ENCODE data around the gene PDZRN4.
"Not testable (repeated sequence)": the region's sequence is repeated elsewhere in the genome, so short reads cannot be mapped to it uniquely, and the experiment has no call there.

The PDZRN4 gene

DNA sequence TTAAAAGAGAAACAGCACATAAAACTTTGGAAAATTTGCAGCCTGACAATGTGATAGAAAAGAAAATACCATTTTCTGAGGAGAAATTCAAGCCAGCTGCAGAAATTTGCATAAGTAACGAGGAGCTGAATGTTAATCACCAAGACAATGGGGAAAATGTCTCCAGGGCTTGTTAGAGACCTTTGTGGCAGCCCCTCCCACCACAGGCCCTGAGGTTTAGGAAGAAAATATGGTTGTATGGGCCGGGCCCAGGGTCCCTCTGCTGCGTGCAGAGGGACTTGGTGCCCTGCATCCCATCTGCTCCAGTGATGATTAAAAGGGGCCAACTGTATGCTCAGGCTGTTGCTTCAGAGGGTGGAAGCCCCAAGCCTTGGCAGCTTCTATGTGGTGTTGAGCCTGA, 427.1 kb downstream of the PDZRN4 start:
- DNase-seq (ENCODE audit: extremely low read depth in 1 of 2, low read depth in 1 of 2), result not testable (repeated sequence)

DNA sequence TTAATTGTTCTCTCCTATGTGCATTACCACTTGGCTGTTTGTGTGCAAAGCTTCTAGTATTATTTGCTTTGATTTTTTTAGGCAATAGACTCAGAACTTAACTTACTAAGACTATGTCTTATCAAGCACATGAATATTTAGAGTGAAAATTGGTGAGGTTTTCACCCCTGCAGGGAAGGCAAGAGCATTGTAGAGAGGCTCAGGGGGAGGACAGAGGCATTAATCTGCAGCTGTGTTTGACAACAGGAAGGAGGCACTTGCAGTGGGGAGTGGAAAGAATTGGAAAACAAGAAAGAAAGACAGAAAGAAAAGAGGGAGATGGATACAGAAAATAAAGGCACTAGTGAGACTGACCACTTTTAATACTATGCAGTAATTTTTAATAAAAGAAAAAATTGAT, 431.6 kb downstream of the PDZRN4 start:
- DNase-seq (ENCODE audit: extremely low read depth in 1 of 2, low read depth in 1 of 2), result no peak

DNA sequence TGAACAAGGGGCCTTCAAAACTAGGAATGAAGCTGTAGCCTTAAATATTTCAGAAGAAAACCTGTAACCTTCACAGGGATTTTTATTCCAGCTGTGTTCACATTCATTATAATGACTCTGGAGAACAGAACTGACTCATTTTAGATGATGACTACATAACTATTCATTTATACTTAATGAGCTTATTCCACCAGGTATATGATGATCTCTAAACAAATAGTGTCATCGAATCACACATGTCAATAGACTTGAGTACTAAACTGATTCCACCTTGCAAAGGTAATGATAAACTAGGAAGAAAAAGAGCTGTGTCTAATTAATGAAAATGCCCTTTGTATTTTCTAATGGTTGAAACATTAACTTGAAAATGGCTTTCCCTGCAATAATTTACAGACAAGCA, 433.2 kb downstream of the PDZRN4 start:
- no peak for DNase-seq (ENCODE audit: extremely low read depth in 1 of 2, low read depth in 1 of 2)

All from activated CD8-positive, alpha-beta memory T cell treated with anti-CD3 and anti-CD28 coated beads for 1 hour (primary cell).